Liver (tissue), 3 donors: ENCODE data around the gene SH3BP5.

Source experiments
- EGR1 ChIP-seq, 2 donors: IDR thresholded peaks; 2 replicates each; pipeline ENCODE4 v1.6.1; 2016 to 2018; ENCODE audit warnings: antibody characterized with exemption in 2 of 2, low read depth in 2 of 2
- FOXA1 ChIP-seq: IDR thresholded peaks from 2 replicates; pipeline ENCODE4 v1.6.1; 2016; ENCODE audit warnings: antibody characterized with exemption
- HNF4A ChIP-seq, 2 donors: conservative IDR thresholded peaks; 2 replicates each; pipeline ENCODE4 v1.6.1; 2016; ENCODE audit warnings: antibody characterized with exemption in 2 of 2, mild to moderate bottlenecking in 2 of 2
- JUND ChIP-seq, 2 donors: IDR thresholded peaks; 2 replicates each; pipeline ENCODE4 v1.6.1; 2016; ENCODE audit warnings: antibody characterized with exemption in 2 of 2
- NR2F2 ChIP-seq: IDR thresholded peaks from 2 replicates; pipeline ENCODE4 v1.6.1; 2016; ENCODE audit warnings: antibody characterized with exemption
- RAD21 ChIP-seq, 2 donors: IDR thresholded peaks; 2 replicates each; pipeline ENCODE4 v1.6.1; 2016; ENCODE audit warnings: antibody characterized with exemption in 2 of 2, mild to moderate bottlenecking in 2 of 2
- RXRA ChIP-seq, 2 donors: IDR thresholded peaks; 2 replicates each; pipeline ENCODE4 v1.6.1; 2017 to 2018; ENCODE audit warnings: antibody characterized with exemption in 2 of 2, mild to moderate bottlenecking in 1 of 2
- SP1 ChIP-seq: IDR thresholded peaks from 2 replicates; pipeline ENCODE4 v1.6.1; 2018; ENCODE audit warnings: antibody characterized with exemption, mild to moderate bottlenecking
- TAF1 ChIP-seq: conservative IDR thresholded peaks from 2 replicates; pipeline ENCODE4 v1.6.1; 2016; ENCODE audit warnings: antibody characterized with exemption, mild to moderate bottlenecking
- YY1 ChIP-seq: IDR thresholded peaks from 2 replicates; pipeline ENCODE4 v1.6.1; 2016; ENCODE audit warnings: antibody characterized with exemption, mild to moderate bottlenecking
- TF ChIP-seq, protein P1 (sequence below): IDR thresholded peaks from 2 replicates; pipeline ENCODE4 v1.6.1; 2016; ENCODE audit warnings: antibody characterized with exemption
- TF ChIP-seq, protein P2 (sequence below): IDR thresholded peaks from 2 replicates; pipeline ENCODE4 v1.6.1; 2016; ENCODE audit warnings: antibody characterized with exemption
- TF ChIP-seq, protein P3 (sequence below): fragments of 150-350 bp; IDR thresholded peaks from 2 replicates; pipeline ENCODE4 v1.5.1; 2017; ENCODE audit warnings: improper control_type of control experiment, low read depth, low read length; ENCODE audit not compliant: missing input control
- TF ChIP-seq, protein P4 (sequence below): IDR thresholded peaks from 2 replicates; pipeline ENCODE4 v1.6.1; 2016; ENCODE audit warnings: antibody characterized with exemption, mild to moderate bottlenecking
- donor health status: healthy.
- donor health status: healthy.

DNA sequence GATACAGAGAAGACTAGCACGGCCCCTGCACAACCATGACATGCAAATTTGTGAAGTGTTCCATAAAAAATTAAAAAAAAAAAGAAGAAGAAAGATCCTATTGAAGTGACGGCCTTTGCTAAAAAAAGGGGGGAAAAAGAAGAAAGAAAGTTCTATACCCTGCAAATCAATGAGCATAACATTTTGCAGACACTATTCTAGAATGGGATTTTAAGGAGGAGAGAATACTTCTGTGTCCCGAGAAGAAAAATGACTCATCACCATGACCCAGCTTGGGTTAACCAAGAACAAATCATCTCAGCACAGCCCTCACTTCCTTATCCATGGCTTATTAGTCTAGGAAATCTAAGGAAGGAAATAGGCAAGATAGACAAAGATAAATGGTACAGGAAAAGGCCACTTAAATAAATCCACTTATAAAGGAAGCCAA, 7.4 kb upstream of the SH3BP5 start:
- TF ChIP-seq EGR1 (IDR thresholded peaks at IDR 0.05; ENCODE audit: low read depth in 2 of 2) (no peak), FOXA1 (no peak), HNF4A (conservative IDR thresholded peaks at IDR 0.05) (no peak), RAD21 (IDR thresholded peaks at IDR 0.05) (no peak), TAF1 (no peak), RXRA (IDR thresholded peaks at IDR 0.05) (no peak), YY1 (no peak), JUND (IDR thresholded peaks at IDR 0.05) (peak in 1 of 2 donors; percentile 46), SP1 (no peak), NR2F2 (no peak)
- TF ChIP-seq, protein P1, sequence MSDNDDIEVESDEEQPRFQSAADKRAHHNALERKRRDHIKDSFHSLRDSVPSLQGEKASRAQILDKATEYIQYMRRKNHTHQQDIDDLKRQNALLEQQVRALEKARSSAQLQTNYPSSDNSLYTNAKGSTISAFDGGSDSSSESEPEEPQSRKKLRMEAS, result no peak
- TF ChIP-seq, protein P2, sequence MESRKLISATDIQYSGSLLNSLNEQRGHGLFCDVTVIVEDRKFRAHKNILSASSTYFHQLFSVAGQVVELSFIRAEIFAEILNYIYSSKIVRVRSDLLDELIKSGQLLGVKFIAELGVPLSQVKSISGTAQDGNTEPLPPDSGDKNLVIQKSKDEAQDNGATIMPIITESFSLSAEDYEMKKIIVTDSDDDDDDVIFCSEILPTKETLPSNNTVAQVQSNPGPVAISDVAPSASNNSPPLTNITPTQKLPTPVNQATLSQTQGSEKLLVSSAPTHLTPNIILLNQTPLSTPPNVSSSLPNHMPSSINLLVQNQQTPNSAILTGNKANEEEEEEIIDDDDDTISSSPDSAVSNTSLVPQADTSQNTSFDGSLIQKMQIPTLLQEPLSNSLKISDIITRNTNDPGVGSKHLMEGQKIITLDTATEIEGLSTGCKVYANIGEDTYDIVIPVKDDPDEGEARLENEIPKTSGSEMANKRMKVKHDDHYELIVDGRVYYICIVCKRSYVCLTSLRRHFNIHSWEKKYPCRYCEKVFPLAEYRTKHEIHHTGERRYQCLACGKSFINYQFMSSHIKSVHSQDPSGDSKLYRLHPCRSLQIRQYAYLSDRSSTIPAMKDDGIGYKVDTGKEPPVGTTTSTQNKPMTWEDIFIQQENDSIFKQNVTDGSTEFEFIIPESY, result no peak
- TF ChIP-seq, protein P3, sequence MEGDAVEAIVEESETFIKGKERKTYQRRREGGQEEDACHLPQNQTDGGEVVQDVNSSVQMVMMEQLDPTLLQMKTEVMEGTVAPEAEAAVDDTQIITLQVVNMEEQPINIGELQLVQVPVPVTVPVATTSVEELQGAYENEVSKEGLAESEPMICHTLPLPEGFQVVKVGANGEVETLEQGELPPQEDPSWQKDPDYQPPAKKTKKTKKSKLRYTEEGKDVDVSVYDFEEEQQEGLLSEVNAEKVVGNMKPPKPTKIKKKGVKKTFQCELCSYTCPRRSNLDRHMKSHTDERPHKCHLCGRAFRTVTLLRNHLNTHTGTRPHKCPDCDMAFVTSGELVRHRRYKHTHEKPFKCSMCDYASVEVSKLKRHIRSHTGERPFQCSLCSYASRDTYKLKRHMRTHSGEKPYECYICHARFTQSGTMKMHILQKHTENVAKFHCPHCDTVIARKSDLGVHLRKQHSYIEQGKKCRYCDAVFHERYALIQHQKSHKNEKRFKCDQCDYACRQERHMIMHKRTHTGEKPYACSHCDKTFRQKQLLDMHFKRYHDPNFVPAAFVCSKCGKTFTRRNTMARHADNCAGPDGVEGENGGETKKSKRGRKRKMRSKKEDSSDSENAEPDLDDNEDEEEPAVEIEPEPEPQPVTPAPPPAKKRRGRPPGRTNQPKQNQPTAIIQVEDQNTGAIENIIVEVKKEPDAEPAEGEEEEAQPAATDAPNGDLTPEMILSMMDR, result no peak
- TF ChIP-seq, protein P4, sequence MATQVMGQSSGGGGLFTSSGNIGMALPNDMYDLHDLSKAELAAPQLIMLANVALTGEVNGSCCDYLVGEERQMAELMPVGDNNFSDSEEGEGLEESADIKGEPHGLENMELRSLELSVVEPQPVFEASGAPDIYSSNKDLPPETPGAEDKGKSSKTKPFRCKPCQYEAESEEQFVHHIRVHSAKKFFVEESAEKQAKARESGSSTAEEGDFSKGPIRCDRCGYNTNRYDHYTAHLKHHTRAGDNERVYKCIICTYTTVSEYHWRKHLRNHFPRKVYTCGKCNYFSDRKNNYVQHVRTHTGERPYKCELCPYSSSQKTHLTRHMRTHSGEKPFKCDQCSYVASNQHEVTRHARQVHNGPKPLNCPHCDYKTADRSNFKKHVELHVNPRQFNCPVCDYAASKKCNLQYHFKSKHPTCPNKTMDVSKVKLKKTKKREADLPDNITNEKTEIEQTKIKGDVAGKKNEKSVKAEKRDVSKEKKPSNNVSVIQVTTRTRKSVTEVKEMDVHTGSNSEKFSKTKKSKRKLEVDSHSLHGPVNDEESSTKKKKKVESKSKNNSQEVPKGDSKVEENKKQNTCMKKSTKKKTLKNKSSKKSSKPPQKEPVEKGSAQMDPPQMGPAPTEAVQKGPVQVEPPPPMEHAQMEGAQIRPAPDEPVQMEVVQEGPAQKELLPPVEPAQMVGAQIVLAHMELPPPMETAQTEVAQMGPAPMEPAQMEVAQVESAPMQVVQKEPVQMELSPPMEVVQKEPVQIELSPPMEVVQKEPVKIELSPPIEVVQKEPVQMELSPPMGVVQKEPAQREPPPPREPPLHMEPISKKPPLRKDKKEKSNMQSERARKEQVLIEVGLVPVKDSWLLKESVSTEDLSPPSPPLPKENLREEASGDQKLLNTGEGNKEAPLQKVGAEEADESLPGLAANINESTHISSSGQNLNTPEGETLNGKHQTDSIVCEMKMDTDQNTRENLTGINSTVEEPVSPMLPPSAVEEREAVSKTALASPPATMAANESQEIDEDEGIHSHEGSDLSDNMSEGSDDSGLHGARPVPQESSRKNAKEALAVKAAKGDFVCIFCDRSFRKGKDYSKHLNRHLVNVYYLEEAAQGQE, result no peak
